ENCODE results near the gene KATNAL1.

DNA sequence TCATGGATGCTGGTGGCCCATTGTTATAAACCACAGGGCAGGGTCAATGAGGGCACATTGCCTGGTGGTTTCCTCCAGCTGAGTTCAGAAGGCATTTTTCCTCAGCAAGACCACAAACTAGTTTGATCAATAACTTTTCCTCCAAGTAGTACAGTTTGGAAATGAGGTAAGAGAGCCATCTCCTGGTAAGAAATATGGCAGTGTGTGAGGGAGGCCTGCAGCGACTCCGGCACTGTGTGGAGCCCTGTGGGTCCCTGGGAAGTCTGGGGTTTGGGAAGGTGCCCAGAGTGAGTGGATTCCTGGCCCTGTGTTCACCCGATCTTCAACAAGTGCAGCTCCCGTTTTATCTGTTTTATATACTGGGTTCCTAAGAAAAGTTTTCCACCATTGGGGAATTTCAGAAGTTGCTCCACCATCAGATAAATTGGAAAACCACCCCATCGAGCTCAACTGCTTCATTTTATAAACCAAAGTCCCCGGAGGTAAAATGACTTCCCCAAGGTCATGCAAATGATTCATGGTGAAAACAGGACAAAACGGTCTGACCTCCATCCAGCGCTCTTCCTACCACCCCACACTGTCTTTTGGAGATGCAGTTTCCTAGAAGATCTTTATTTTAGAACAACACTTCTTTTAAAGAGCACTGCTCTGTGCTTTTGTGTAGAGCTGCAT is 148.4 kb downstream of the KATNAL1 start:
- TF ChIP-seq, protein P1, sequence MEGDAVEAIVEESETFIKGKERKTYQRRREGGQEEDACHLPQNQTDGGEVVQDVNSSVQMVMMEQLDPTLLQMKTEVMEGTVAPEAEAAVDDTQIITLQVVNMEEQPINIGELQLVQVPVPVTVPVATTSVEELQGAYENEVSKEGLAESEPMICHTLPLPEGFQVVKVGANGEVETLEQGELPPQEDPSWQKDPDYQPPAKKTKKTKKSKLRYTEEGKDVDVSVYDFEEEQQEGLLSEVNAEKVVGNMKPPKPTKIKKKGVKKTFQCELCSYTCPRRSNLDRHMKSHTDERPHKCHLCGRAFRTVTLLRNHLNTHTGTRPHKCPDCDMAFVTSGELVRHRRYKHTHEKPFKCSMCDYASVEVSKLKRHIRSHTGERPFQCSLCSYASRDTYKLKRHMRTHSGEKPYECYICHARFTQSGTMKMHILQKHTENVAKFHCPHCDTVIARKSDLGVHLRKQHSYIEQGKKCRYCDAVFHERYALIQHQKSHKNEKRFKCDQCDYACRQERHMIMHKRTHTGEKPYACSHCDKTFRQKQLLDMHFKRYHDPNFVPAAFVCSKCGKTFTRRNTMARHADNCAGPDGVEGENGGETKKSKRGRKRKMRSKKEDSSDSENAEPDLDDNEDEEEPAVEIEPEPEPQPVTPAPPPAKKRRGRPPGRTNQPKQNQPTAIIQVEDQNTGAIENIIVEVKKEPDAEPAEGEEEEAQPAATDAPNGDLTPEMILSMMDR (IDR thresholded peaks at IDR 0.05): no peak
- TF ChIP-seq CREB1 (CRISPR knock-in tag; IDR thresholded peaks at IDR 0.05) (no peak), NFE2L1 (CRISPR knock-in tag; IDR thresholded peaks at IDR 0.05) (no peak), SP1 (CRISPR knock-in tag; conservative IDR thresholded peaks at IDR 0.05) (no peak), FOXP1 (CRISPR knock-in tag; IDR thresholded peaks at IDR 0.05; ENCODE audit: borderline replicate concordance) (no peak), TCF7 (CRISPR knock-in tag; IDR thresholded peaks at IDR 0.05; ENCODE audit: low read depth) (no peak), TEAD1 (CRISPR knock-in tag; IDR thresholded peaks at IDR 0.05) (no peak), KAT7 (CRISPR knock-in tag; IDR thresholded peaks at IDR 0.05; ENCODE audit: borderline replicate concordance) (no peak), ESRRA (CRISPR knock-in tag; IDR thresholded peaks at IDR 0.05; ENCODE audit: borderline replicate concordance) (no peak)
- TF ChIP-seq, protein P2, sequence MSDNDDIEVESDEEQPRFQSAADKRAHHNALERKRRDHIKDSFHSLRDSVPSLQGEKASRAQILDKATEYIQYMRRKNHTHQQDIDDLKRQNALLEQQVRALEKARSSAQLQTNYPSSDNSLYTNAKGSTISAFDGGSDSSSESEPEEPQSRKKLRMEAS (CRISPR knock-in tag; IDR thresholded peaks at IDR 0.05): no peak
- TF ChIP-seq, protein P3, sequence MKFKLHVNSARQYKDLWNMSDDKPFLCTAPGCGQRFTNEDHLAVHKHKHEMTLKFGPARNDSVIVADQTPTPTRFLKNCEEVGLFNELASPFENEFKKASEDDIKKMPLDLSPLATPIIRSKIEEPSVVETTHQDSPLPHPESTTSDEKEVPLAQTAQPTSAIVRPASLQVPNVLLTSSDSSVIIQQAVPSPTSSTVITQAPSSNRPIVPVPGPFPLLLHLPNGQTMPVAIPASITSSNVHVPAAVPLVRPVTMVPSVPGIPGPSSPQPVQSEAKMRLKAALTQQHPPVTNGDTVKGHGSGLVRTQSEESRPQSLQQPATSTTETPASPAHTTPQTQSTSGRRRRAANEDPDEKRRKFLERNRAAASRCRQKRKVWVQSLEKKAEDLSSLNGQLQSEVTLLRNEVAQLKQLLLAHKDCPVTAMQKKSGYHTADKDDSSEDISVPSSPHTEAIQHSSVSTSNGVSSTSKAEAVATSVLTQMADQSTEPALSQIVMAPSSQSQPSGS (CRISPR knock-in tag; IDR thresholded peaks at IDR 0.05; ENCODE audit: borderline replicate concordance, low read depth): no peak
- TF ChIP-seq, protein P4, sequence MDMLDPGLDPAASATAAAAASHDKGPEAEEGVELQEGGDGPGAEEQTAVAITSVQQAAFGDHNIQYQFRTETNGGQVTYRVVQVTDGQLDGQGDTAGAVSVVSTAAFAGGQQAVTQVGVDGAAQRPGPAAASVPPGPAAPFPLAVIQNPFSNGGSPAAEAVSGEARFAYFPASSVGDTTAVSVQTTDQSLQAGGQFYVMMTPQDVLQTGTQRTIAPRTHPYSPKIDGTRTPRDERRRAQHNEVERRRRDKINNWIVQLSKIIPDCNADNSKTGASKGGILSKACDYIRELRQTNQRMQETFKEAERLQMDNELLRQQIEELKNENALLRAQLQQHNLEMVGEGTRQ (CRISPR knock-in tag; IDR thresholded peaks at IDR 0.05): no peak

Measured in WTC11 (cell line).